ENCODE results near the gene NAA35.

DNA sequence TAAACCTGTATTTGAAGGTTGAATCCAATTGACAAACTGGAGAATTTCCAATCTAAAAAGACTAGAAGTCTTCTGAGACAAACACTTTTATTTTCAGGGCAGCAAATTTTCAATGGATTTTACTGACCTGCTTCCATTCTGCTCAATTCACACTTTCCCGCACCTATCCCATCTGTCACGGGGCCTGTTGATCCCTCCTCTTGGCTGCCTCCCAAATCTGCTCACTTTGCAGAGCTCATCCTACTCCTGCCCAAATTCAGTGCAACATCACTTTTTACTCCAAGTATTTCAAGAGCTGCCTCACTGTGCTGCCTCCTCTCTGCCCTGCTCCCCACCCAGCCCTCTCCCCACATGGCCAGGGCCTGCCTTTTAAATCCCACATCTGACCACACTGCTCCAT is 123.3 kb downstream of the NAA35 start:
- TF ChIP-seq, protein P1, sequence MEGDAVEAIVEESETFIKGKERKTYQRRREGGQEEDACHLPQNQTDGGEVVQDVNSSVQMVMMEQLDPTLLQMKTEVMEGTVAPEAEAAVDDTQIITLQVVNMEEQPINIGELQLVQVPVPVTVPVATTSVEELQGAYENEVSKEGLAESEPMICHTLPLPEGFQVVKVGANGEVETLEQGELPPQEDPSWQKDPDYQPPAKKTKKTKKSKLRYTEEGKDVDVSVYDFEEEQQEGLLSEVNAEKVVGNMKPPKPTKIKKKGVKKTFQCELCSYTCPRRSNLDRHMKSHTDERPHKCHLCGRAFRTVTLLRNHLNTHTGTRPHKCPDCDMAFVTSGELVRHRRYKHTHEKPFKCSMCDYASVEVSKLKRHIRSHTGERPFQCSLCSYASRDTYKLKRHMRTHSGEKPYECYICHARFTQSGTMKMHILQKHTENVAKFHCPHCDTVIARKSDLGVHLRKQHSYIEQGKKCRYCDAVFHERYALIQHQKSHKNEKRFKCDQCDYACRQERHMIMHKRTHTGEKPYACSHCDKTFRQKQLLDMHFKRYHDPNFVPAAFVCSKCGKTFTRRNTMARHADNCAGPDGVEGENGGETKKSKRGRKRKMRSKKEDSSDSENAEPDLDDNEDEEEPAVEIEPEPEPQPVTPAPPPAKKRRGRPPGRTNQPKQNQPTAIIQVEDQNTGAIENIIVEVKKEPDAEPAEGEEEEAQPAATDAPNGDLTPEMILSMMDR (IDR thresholded peaks at IDR 0.05): no peak
- no peak for TF ChIP-seq POLR2A (IDR thresholded peaks at IDR 0.05)

Data from testis (tissue), 2 donors.